Ascending aorta (tissue), 2 donors: ENCODE measurements around the gene SH3RF3. TPM values are rescaled to one million over a fixed set of nuclear protein-coding genes. Genes with fewer than 3 reads are reported as not detected.

ENCODE experiments used
- DNase-seq, 2 donors: peaks; one replicate each; pipeline ENCODE4 v3.0.0-alpha.2; 2019; ENCODE audit warnings: low spot score in 2 of 2
- H3K27ac ChIP-seq, 2 donors: fragments of 200-600 bp; sonication (generic); one replicate each; pipeline ENCODE4 v1.5.1; 2016 to 2017; ENCODE audit warnings: mild to moderate bottlenecking in 1 of 2
- H3K27me3 ChIP-seq: fragments of 200-600 bp; sonication (generic); one replicate; pipeline ENCODE4 v1.5.1; 2017
- H3K36me3 ChIP-seq, 2 donors: fragments of 200-600 bp; sonication (generic); one replicate each; pipeline ENCODE4 v1.5.1; 2016
- H3K4me1 ChIP-seq, 2 donors: fragments of 200-600 bp; sonication (generic); one replicate each; pipeline ENCODE4 v1.5.1; 2016 to 2017; ENCODE audit warnings: mild to moderate bottlenecking in 1 of 2
- H3K4me3 ChIP-seq, 2 donors: fragments of 200-600 bp; sonication (generic); one replicate each; pipeline ENCODE4 v1.5.1; 2016 to 2017; ENCODE audit warnings: mild to moderate bottlenecking in 1 of 2
- H3K9me3 ChIP-seq, 2 donors: fragments of 200-600 bp; sonication (generic); one replicate each; pipeline ENCODE4 v1.5.1; 2016
- intact Hi-C: fragments of 100-400 bp; cut with DNase I; formaldehyde crosslinking; loops from one replicate; pipeline ENCODE4 v1.15.1; 2023
- total RNA-seq: library from RNA; depleted of rRNA; stranded (reverse); fragments of >200 nt; gene quantifications from one replicate; pipeline ENCODE4 v1.1.0, GENCODE V29; 2016
- TF ChIP-seq, protein P1 (sequence below), 3 experiments: fragments of 200-600 bp in 2 of 3; fragments of 450-650 bp in 1 of 3; sonication (generic) in 2 of 3; IDR thresholded peaks; one replicate each; pipeline ENCODE4 v1.5.1; 2016 to 2019; ENCODE audit warnings: antibody characterized with exemption in 3 of 3, mild to moderate bottlenecking in 1 of 3, moderate library complexity in 1 of 3

Gene SH3RF3
- total RNA-seq, 1 donor from 2014 or later: 53.5 TPM

GRCh38 chr2:109345653-109346480 lies 216.9 kb downstream of the SH3RF3 start:
- TF ChIP-seq, protein P1, sequence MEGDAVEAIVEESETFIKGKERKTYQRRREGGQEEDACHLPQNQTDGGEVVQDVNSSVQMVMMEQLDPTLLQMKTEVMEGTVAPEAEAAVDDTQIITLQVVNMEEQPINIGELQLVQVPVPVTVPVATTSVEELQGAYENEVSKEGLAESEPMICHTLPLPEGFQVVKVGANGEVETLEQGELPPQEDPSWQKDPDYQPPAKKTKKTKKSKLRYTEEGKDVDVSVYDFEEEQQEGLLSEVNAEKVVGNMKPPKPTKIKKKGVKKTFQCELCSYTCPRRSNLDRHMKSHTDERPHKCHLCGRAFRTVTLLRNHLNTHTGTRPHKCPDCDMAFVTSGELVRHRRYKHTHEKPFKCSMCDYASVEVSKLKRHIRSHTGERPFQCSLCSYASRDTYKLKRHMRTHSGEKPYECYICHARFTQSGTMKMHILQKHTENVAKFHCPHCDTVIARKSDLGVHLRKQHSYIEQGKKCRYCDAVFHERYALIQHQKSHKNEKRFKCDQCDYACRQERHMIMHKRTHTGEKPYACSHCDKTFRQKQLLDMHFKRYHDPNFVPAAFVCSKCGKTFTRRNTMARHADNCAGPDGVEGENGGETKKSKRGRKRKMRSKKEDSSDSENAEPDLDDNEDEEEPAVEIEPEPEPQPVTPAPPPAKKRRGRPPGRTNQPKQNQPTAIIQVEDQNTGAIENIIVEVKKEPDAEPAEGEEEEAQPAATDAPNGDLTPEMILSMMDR (IDR thresholded peaks at IDR 0.05): no peak
- no peak for DNase-seq
- H3K4me1 ChIP-seq: peaks cover 13 to 38% of the 10 kb centered on the region in 2 donors

GRCh38 chr2:109346601-109347228 lies 217.7 kb downstream of the SH3RF3 start:
- Histone ChIP-seq H3K36me3 (no peaks in the 10 kb centered on the region), H3K4me1 (peaks cover 13 to 45% of the 10 kb centered on the region in 2 donors), H3K9me3 (no peaks in the 10 kb centered on the region), H3K4me3 (no peak overlapping the region), H3K27me3 (no peaks in the 10 kb centered on the region), H3K27ac (no peak overlapping the region)
- intact Hi-C loops: loop anchor here (5.0 kb wide), 1 partner anchor 166 kb away; no protein-coding TSS in a partner anchor
- DNase-seq: no peak
- TF ChIP-seq, protein P1 (IDR thresholded peaks at IDR 0.05): no peak

More at GRCh38 chr2:109345653-109346480, 216.9 kb downstream of the SH3RF3 start:
- H3K36me3 ChIP-seq: no peaks in the 10 kb centered on the region
- H3K27ac ChIP-seq: no peak overlapping the region
- H3K27me3 ChIP-seq: no peaks in the 10 kb centered on the region
- intact Hi-C loops: loop anchor here (5.0 kb wide), 1 partner anchor 166 kb away; no protein-coding TSS in a partner anchor
- H3K9me3 ChIP-seq: no peaks in the 10 kb centered on the region
- H3K4me3 ChIP-seq: no peak overlapping the region

DNA sequence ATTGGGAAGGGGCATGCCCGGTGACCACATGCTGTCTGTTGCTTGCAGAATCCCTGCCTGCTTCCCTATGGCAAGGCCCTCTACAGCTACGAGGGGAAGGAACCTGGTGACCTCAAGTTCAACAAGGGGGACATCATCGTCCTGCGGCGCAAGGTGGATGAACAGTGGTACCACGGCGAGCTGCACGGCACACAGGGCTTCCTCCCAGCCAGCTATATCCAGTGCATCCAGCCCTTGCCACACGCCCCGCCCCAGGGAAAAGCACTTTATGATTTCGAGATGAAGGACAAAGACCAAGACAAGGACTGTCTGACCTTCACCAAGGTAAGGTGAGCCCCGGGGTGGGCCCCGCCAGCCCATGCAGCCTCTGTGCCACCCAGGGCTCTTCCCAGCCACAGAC lies 218.6 kb downstream of the SH3RF3 start:
- Histone ChIP-seq H3K9me3 (no peaks in the 10 kb centered on the region), H3K27me3 (no peaks in the 10 kb centered on the region), H3K4me3 (no peak overlapping the region), H3K27ac (no peak overlapping the region), H3K4me1 (peaks cover 13 to 40% of the 10 kb centered on the region in 2 donors), H3K36me3 (no peaks in the 10 kb centered on the region)
- no peak for DNase-seq
- TF ChIP-seq, protein P1 (IDR thresholded peaks at IDR 0.05): no peak
- intact Hi-C loops: loop anchor here (5.0 kb wide), 1 partner anchor 165 kb away; no protein-coding TSS in a partner anchor

DNA sequence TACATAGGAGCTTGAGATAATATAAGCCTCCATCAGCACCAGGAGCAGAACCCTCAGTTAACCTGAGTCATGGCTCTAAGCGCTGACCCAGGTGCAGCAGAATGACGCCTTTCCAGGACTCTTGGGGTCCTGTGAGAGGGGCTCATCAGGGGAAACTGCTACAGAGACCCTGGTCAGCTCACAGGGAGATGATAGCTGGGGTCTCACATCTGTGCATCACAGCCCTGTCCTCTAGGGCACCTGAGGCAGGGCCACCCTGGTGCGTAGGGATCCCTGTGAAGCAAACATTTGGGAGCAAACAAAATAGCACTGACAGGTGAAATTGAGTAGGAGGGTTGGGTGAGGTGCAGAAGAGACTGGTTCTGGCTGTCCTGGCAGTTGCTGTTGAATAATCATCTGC lies 219.2 kb downstream of the SH3RF3 start:
- TF ChIP-seq, protein P1 (IDR thresholded peaks at IDR 0.05): no peak
- DNase-seq: no peak

DNA sequence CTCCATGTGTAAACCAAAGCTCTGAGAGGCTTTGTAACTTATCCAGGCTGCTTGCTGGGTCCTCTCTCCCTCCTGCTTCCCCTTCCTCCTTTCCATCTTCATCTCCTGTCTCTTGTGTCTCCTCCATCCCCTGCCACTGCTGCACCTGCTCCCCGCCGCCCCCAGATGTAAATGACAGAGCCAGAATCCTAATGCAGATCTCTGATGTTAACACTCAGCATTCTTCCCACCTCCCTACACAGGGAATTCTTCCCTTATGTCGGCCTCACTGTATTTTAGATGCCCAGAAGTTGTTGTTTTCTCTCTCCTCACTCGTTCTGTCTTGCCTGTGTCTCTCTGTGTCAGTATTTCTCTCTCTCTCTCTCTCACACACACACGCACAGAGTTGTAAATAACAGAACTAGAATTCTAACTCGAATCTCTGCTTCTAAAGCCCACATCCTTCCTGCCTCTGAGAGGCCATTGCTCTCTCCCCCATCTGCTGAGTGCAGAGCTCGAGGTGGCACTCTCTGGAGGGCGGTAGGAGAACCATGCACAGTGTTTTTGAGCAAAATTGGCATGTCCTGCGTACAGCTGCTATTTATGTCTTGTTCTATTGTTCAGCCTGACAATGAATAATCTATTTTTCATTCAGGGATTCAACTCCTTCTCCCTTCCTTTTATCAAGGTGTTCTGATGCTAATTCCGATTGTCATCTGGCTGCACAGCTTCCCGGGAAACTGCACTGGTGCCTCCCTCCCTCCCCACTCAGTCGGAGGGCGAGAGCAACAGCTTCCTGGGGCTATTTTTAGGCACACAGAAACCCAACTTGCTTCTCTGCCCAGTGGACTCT lies 219.9 kb downstream of the SH3RF3 start:
- Histone ChIP-seq H3K4me3 (no peak overlapping the region), H3K36me3 (no peaks in the 10 kb centered on the region), H3K27me3 (no peaks in the 10 kb centered on the region), H3K4me1 (peaks cover 13 to 40% of the 10 kb centered on the region in 2 donors), H3K27ac (peak overlapping the region; percentile 66 to 76), H3K9me3 (no peaks in the 10 kb centered on the region)
- TF ChIP-seq, protein P1 (IDR thresholded peaks at IDR 0.05): no peak
- DNase-seq: no peak
- intact Hi-C loops: loop anchor here (5.0 kb wide), 1 partner anchor 163 kb away; no protein-coding TSS in a partner anchor

More for the DNA sequence above, 219.2 kb downstream of the SH3RF3 start:
- no peak overlapping the region for H3K4me3 ChIP-seq
- no peaks in the 10 kb centered on the region for H3K36me3 ChIP-seq
- peaks cover 13 to 40% of the 10 kb centered on the region in 2 donors for H3K4me1 ChIP-seq
- no peaks in the 10 kb centered on the region for H3K27me3 ChIP-seq
- intact Hi-C loops: loop anchor here (5.0 kb wide), 1 partner anchor 164 kb away; no protein-coding TSS in a partner anchor
- H3K9me3 ChIP-seq: no peaks in the 10 kb centered on the region
- H3K27ac ChIP-seq: no peak overlapping the region
